ENCODE results near the gene EPDR1.

DNA sequence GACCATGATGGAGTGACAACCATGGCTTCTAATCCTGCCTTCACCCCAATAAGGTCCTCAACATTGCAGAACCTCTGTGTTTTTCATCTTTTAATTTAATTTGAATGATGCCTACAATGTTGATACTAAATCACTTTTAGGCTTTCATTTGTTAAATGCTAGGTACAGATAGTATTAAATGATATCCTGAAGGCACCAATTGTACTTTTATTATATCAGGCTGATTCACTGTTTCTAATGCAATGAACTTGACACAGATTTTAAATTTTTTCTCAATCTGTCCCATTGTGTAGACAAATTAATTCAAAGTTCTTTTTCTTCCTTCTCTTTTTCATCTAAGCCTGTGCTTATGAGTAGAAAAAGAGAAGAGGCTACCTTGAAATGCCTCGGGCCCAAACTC is 5.2 kb downstream of the EPDR1 start:
- no peak for TF ChIP-seq POLR2A (IDR thresholded peaks at IDR 0.05)
- TF ChIP-seq, protein P1, sequence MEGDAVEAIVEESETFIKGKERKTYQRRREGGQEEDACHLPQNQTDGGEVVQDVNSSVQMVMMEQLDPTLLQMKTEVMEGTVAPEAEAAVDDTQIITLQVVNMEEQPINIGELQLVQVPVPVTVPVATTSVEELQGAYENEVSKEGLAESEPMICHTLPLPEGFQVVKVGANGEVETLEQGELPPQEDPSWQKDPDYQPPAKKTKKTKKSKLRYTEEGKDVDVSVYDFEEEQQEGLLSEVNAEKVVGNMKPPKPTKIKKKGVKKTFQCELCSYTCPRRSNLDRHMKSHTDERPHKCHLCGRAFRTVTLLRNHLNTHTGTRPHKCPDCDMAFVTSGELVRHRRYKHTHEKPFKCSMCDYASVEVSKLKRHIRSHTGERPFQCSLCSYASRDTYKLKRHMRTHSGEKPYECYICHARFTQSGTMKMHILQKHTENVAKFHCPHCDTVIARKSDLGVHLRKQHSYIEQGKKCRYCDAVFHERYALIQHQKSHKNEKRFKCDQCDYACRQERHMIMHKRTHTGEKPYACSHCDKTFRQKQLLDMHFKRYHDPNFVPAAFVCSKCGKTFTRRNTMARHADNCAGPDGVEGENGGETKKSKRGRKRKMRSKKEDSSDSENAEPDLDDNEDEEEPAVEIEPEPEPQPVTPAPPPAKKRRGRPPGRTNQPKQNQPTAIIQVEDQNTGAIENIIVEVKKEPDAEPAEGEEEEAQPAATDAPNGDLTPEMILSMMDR (IDR thresholded peaks at IDR 0.05): no peak

All from uterus (tissue), 2 donors.